AG08396 (cell line): ENCODE results near the gene RAD51B.

Experiments
- DNase-seq: peaks from one replicate; pipeline ENCODE4 v3.0.0; 2012; ENCODE audit warnings: low spot score, mixed read lengths

The RAD51B gene

GRCh38 chr14:68440820-68441219 is 621.2 kb downstream of the RAD51B start:
- DNase-seq: no peak

GRCh38 chr14:68441542-68441941 is 622.0 kb downstream of the RAD51B start:
- DNase-seq: no peak

- DNase-seq: no peak
Observed at GRCh38 chr14:68442828-68443629, 623.5 kb downstream of the RAD51B start.

GRCh38 chr14:68444449-68445168 is 625.0 kb downstream of the RAD51B start:
- no peak for DNase-seq

GRCh38 chr14:68446243-68447040 is 626.9 kb downstream of the RAD51B start:
- DNase-seq: no peak

- DNase-seq: no peak
Observed at GRCh38 chr14:68447581-68448251, 628.1 kb downstream of the RAD51B start.

GRCh38 chr14:68448252-68448902 is 628.8 kb downstream of the RAD51B start:
- DNase-seq: no peak

GRCh38 chr14:68449561-68450181 is 630.1 kb downstream of the RAD51B start:
- no peak for DNase-seq

- no peak for DNase-seq
Observed at GRCh38 chr14:68450391-68451120, 631.0 kb downstream of the RAD51B start.

GRCh38 chr14:68451696-68452373 is 632.3 kb downstream of the RAD51B start:
- DNase-seq: no peak

- no peak for DNase-seq
Observed at GRCh38 chr14:68458253-68458652, 638.7 kb downstream of the RAD51B start.

- peak; percentile 36 for DNase-seq
Observed at GRCh38 chr14:68458840-68459469, 639.4 kb downstream of the RAD51B start.

- DNase-seq: no peak
Observed at GRCh38 chr14:68459480-68460136, 640.0 kb downstream of the RAD51B start.

- DNase-seq: no peak
Observed at GRCh38 chr14:68460541-68460940, 641.0 kb downstream of the RAD51B start.

GRCh38 chr14:68461086-68461485 is 641.5 kb downstream of the RAD51B start:
- no peak for DNase-seq

GRCh38 chr14:68462683-68463082 is 643.1 kb downstream of the RAD51B start:
- no peak for DNase-seq

GRCh38 chr14:68463299-68463698 is 643.7 kb downstream of the RAD51B start:
- DNase-seq: no peak

GRCh38 chr14:68463705-68464374 is 644.3 kb downstream of the RAD51B start:
- no peak for DNase-seq
